ENCODE measurements around the gene ITGA3. TPM values are rescaled to one million over a fixed set of nuclear protein-coding genes. Genes with fewer than 3 reads are reported as not detected.

Gene ITGA3
- total RNA-seq, 2 donors from 2014 or later: 13.7 to 13.9 TPM

GRCh38 chr17:50076591-50077235 is 20.8 kb downstream of the ITGA3 start:
- DNase-seq (ENCODE audit: low spot score) (no peak), ATAC-seq (no peak)
- no peaks in the 10 kb centered on the region for H3K9me3 Mint-ChIP-seq
- H3K4me1 Mint-ChIP-seq (ENCODE audit: low read depth in 2 of 2): no peaks in the 10 kb centered on the region
- H3K36me3 Mint-ChIP-seq: no peaks in the 10 kb centered on the region
- no peak overlapping the region for H3K27ac Mint-ChIP-seq
- H3K27me3 Mint-ChIP-seq: no peaks in the 10 kb centered on the region
- H3K4me3 Mint-ChIP-seq: no peak overlapping the region

- ATAC-seq (no peak), DNase-seq (ENCODE audit: low spot score) (no peak)
- Mint-ChIP-seq H3K27me3 (no peaks in the 10 kb centered on the region), H3K9me3 (no peaks in the 10 kb centered on the region), H3K27ac (no peak overlapping the region), H3K4me3 (no peak overlapping the region), H3K4me1 (ENCODE audit: low read depth in 2 of 2) (no peaks in the 10 kb centered on the region), H3K36me3 (no peaks in the 10 kb centered on the region)
Measured at GRCh38 chr17:50078430-50078829, 22.5 kb downstream of the ITGA3 start.

GRCh38 chr17:50079334-50080095 is 23.6 kb downstream of the ITGA3 start:
- Mint-ChIP-seq H3K9me3 (no peaks in the 10 kb centered on the region), H3K4me1 (ENCODE audit: low read depth in 2 of 2) (no peaks in the 10 kb centered on the region), H3K36me3 (no peaks in the 10 kb centered on the region), H3K4me3 (no peak overlapping the region), H3K27ac (no peak overlapping the region), H3K27me3 (no peaks in the 10 kb centered on the region)
- ATAC-seq (peak; percentile 22 to 37), DNase-seq (ENCODE audit: low spot score) (no peak)

- no peaks in the 10 kb centered on the region for H3K27me3 Mint-ChIP-seq
- no peaks in the 10 kb centered on the region for H3K9me3 Mint-ChIP-seq
- no peaks in the 10 kb centered on the region for H3K4me1 Mint-ChIP-seq (ENCODE audit: low read depth in 2 of 2)
- no peak for DNase-seq (ENCODE audit: low spot score)
- no peaks in the 10 kb centered on the region for H3K36me3 Mint-ChIP-seq
- no peak overlapping the region for H3K4me3 Mint-ChIP-seq
- ATAC-seq: no peak
- H3K27ac Mint-ChIP-seq: no peak overlapping the region
Measured at GRCh38 chr17:50080096-50080480, 24.2 kb downstream of the ITGA3 start.

GRCh38 chr17:50080827-50081226 is 24.9 kb downstream of the ITGA3 start:
- no peaks in the 10 kb centered on the region for H3K9me3 Mint-ChIP-seq
- H3K4me3 Mint-ChIP-seq: no peak overlapping the region
- H3K4me1 Mint-ChIP-seq (ENCODE audit: low read depth in 2 of 2): no peaks in the 10 kb centered on the region
- H3K27me3 Mint-ChIP-seq: no peaks in the 10 kb centered on the region
- no peak for DNase-seq (ENCODE audit: low spot score)
- no peak for ATAC-seq
- no peak overlapping the region for H3K27ac Mint-ChIP-seq
- H3K36me3 Mint-ChIP-seq: no peaks in the 10 kb centered on the region

- H3K9me3 Mint-ChIP-seq: no peaks in the 10 kb centered on the region
- H3K27me3 Mint-ChIP-seq: no peaks in the 10 kb centered on the region
- H3K4me1 Mint-ChIP-seq (ENCODE audit: low read depth in 2 of 2): no peaks in the 10 kb centered on the region
- H3K36me3 Mint-ChIP-seq: no peaks in the 10 kb centered on the region
- ATAC-seq: no peak
- no peak for DNase-seq (ENCODE audit: low spot score)
- no peak overlapping the region for H3K27ac Mint-ChIP-seq
- no peak overlapping the region for H3K4me3 Mint-ChIP-seq
Measured at GRCh38 chr17:50081757-50082156, 25.8 kb downstream of the ITGA3 start.

- H3K27me3 Mint-ChIP-seq: no peaks in the 10 kb centered on the region
- DNase-seq (ENCODE audit: low spot score): peak; percentile 82
- no peak overlapping the region for H3K27ac Mint-ChIP-seq
- no peaks in the 10 kb centered on the region for H3K9me3 Mint-ChIP-seq
- peak; percentile 82 to 86 for ATAC-seq
- no peaks in the 10 kb centered on the region for H3K4me1 Mint-ChIP-seq (ENCODE audit: low read depth in 2 of 2)
- no peak overlapping the region for H3K4me3 Mint-ChIP-seq
- no peaks in the 10 kb centered on the region for H3K36me3 Mint-ChIP-seq
Measured at GRCh38 chr17:50087246-50087911, 31.5 kb downstream of the ITGA3 start.

GRCh38 chr17:50087912-50088405 is 32.0 kb downstream of the ITGA3 start:
- no peak overlapping the region for H3K4me3 Mint-ChIP-seq
- H3K9me3 Mint-ChIP-seq: no peaks in the 10 kb centered on the region
- H3K36me3 Mint-ChIP-seq: no peaks in the 10 kb centered on the region
- DNase-seq (ENCODE audit: low spot score) (no peak), ATAC-seq (no peak)
- no peaks in the 10 kb centered on the region for H3K4me1 Mint-ChIP-seq (ENCODE audit: low read depth in 2 of 2)
- no peaks in the 10 kb centered on the region for H3K27me3 Mint-ChIP-seq
- H3K27ac Mint-ChIP-seq: no peak overlapping the region

GRCh38 chr17:50088952-50089825 is 33.3 kb downstream of the ITGA3 start:
- Mint-ChIP-seq H3K27me3 (no peaks in the 10 kb centered on the region), H3K36me3 (no peaks in the 10 kb centered on the region), H3K9me3 (no peaks in the 10 kb centered on the region), H3K4me3 (no peak overlapping the region), H3K4me1 (ENCODE audit: low read depth in 2 of 2) (peaks cover 3 to 7% of the 10 kb centered on the region in 2 donors), H3K27ac (no peak overlapping the region)
- ATAC-seq (no peak), DNase-seq (ENCODE audit: low spot score) (no peak)

GRCh38 chr17:50090071-50090470 is 34.2 kb downstream of the ITGA3 start:
- H3K9me3 Mint-ChIP-seq: no peaks in the 10 kb centered on the region
- DNase-seq (ENCODE audit: low spot score): no peak
- H3K27me3 Mint-ChIP-seq: no peaks in the 10 kb centered on the region
- no peak overlapping the region for H3K4me3 Mint-ChIP-seq
- peaks cover 12 to 16% of the 10 kb centered on the region in 2 donors for H3K4me1 Mint-ChIP-seq (ENCODE audit: low read depth in 2 of 2)
- H3K36me3 Mint-ChIP-seq: no peaks in the 10 kb centered on the region
- ATAC-seq: no peak
- H3K27ac Mint-ChIP-seq: no peak overlapping the region

GRCh38 chr17:50090971-50091917 is 35.3 kb downstream of the ITGA3 start:
- Mint-ChIP-seq H3K27me3 (no peaks in the 10 kb centered on the region), H3K27ac (no peak overlapping the region), H3K36me3 (no peaks in the 10 kb centered on the region), H3K4me3 (no peak overlapping the region), H3K9me3 (no peaks in the 10 kb centered on the region), H3K4me1 (ENCODE audit: low read depth in 2 of 2) (peaks cover 22 to 26% of the 10 kb centered on the region in 2 donors)
- ATAC-seq (no peak), DNase-seq (ENCODE audit: low spot score) (no peak)

- no peaks in the 10 kb centered on the region for H3K27me3 Mint-ChIP-seq
- ATAC-seq (no peak), DNase-seq (ENCODE audit: low spot score) (no peak)
- H3K27ac Mint-ChIP-seq: no peak overlapping the region
- no peaks in the 10 kb centered on the region for H3K36me3 Mint-ChIP-seq
- peaks cover 22 to 26% of the 10 kb centered on the region in 2 donors for H3K4me1 Mint-ChIP-seq (ENCODE audit: low read depth in 2 of 2)
- H3K9me3 Mint-ChIP-seq: no peaks in the 10 kb centered on the region
- H3K4me3 Mint-ChIP-seq: no peak overlapping the region
Measured at GRCh38 chr17:50091918-50092285, 36.0 kb downstream of the ITGA3 start.

- no peak overlapping the region for H3K27ac Mint-ChIP-seq
- peaks cover 25 to 28% of the 10 kb centered on the region in 2 donors for H3K4me1 Mint-ChIP-seq (ENCODE audit: low read depth in 2 of 2)
- ATAC-seq: no peak
- no peak overlapping the region for H3K4me3 Mint-ChIP-seq
- no peaks in the 10 kb centered on the region for H3K9me3 Mint-ChIP-seq
- no peaks in the 10 kb centered on the region for H3K27me3 Mint-ChIP-seq
- no peak for DNase-seq (ENCODE audit: low spot score)
- H3K36me3 Mint-ChIP-seq: no peaks in the 10 kb centered on the region
Measured at GRCh38 chr17:50093246-50093645, 37.3 kb downstream of the ITGA3 start.
